GM19468 (cell line): ENCODE results near the gene GSE1.

Experiments
- ATAC-seq: cut with Tn5 transposase; IDR thresholded peaks from one replicate; pipeline ENCODE4 v1.9.1; 2021; ENCODE audit warnings: mild to moderate bottlenecking, moderate library complexity, moderate number of reproducible peaks; ENCODE audit not compliant: unreplicated experiment; ENCODE audit errors: extremely low read depth

The GSE1 gene

DNA sequence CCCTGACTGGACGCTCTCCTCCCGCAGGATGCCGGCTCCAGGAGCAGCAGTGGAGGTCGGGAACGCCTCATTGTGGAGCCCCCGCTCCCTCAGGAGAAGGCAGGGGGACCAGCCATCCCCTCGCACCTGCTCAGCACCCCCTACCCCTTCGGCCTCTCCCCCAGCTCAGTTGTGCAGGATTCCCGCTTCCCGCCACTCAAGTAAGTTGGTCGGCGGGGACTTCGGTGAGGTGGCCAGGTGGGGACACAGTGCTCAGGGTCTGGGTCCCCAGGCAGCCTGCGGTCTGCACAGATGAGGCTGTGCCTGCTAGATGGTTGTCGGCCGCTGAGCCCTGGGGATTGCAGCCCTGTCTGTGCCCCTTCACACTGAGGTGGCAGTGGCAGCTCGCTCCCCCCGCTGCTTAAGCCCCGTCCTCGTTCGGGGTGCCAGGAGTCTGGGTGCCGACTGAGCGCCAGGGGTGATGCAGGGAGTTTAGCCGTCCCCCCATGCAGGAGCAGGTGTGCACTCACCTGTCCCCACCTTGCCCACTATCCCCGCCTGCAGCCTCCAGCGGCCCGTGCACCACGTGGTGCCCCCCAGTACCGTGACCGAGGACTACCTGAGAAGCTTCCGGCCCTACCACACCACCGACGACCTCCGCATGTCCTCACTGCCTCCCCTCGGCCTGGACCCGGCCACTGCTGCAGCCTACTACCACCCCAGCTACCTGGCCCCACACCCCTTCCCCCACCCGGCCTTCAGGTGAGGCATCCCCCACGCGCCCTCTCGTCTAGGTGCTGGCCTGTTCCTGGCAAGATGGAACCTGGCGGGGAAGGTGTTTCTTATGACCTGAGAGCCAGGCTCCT, 41.4 kb downstream of the GSE1 start:
- no peak for ATAC-seq

DNA sequence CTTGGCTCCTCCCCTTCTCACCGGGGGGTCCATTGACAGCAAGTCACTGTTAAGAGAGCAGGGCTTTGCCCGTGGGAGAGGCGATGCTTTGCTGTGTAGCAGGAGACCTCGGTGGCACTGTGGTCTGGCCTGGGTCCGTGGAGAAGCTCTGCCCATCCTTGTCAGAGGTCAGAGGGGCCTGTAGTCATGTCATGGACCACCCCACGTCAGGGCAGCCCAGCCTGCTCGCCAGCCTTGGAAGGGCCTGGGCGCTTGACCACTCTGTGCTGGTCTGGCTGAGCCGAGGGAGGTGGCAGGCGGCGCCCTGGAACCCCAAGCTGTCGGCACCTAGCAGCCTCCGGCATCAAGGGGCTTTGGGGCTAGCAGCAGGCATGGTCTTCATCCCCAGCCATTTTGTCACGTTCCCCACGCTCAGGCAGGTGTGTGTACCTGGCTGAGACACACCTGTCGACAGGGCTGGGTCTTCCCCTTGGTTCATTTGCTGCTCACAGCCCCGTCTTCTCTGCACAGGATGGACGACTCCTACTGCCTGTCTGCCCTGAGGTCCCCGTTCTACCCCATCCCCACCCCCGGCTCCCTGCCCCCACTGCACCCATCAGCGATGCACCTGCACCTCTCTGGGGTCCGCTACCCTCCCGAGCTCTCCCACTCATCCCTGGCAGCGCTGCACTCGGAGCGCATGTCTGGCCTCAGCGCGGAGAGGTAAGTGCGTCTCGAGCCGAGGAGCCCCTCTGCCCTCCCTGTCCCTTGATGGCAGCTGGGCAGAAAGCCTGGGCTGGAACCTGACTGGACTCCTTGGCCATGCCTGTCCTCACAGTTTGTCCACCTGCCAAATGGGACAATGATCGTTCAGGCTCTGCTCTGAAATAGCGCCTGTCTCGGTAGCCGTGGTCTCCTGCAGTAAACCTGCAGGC, 42.4 kb downstream of the GSE1 start:
- no peak for ATAC-seq

DNA sequence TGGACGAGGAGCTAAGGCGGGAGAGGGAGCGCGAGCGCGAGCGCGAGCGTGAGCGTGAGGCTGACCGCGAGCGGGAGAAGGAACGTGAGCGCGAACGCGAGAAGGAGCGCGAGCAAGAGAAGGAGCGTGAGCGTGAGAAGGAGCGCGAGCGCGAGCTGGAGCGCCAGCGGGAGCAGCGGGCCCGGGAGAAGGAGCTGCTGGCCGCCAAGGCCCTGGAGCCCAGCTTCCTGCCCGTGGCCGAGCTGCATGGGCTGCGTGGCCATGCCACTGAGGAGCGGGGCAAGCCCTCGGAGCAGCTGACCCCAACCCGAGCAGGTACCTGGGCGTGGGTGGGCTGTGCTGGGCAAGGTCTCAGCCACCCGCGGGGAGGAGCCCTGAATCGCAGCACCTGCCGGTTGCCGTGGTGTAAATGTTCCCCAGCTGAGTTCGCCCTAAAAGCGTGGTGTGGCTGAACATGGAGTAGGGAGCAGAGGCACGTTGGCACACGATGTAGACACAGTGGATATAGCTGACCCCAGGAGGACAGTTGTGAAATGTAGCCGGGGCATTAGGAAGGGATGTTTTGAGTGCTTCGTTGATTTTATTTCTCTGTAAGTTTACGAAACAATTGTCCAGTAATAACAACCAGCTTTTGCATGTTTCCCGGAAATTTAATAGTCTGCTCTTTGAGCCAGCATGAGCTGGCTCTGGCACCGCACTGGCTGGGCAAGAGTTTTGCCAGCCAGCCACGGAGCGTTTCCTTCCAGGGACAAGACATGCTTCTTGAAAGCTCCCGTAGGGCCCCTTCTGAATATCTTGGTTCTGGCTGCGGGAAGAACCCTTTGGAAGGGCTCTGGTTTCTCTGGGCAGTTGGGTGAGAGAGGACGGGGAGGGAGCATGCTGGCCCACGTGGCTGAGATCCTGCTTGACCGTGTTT, 43.5 kb downstream of the GSE1 start:
- no peak for ATAC-seq

DNA sequence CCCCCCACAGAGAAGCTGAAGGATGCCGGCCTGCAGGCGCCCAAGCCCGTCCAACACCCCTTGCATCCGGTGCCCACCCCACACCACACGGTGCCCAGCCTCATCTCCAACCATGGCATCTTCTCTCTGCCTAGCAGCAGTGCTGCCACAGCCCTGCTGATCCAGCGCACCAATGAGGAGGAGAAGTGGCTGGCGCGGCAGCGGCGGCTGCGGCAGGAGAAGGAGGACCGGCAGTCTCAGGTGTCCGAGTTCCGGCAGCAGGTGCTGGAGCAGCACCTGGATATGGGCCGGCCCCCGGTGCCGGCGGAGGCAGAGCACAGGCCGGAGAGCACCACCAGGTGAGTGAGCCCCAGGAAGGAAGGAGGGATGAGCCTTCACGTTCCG, 44.1 kb downstream of the GSE1 start:
- no peak for ATAC-seq

DNA sequence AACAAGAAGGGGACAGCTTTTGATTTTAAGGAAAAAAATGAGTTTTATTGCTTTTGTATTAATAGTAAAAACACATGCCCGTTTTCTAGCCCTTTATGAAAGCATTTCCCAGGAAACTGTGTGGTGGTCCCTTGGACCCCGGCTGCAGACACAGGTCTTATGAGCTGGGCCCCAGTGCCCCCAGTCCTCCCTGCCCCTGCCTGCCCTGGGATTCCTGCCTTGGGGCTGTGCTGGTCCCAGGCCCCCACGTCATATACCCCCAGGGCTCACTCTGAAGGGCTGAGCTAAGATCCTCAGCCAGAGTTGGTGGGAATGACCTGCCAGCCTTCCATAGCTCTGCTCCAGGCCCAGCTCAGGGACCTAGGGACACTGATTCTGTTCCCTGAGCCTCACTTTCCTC, 44.9 kb downstream of the GSE1 start:
- no peak for ATAC-seq

DNA sequence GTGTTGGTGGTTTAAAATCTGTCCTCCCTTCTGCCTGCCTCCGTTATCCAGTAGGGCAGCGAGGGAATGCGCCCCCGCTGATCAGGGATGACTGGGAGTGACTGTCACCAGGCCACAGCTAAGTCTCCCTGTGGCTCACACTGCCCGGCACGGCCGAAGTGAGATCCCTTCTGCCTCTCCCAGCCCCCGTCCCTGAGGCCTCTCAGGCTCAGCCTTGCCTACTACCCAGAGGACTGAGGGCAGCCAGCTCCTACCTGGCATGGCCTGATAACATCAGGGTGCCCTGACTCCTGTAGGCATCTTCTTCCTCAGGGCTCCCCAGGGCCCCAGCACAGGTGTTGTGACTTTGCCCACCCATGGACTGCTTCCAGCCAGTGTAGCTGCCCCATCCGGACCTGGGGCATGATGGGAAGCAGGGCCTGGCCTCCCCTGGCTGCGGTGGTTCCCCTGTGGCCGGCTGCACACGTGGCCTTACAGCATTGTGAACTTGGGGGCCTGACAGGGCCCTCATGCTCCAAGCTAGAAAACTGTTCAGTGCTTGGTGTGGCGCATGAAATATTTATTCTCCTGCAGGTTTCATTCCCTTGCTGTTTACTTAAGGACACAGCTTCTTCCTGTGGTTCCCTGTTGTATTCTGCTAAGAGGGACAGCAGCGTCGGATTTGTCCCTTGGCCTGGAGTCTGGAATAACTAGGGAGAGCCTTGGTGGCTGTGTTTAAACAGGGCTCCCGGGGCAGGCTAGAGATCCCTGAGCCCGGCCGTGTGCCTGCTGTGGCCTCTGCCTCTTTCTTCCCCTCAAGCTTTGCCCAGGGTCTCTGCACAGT, 45.6 kb downstream of the GSE1 start:
- ATAC-seq = no peak

DNA sequence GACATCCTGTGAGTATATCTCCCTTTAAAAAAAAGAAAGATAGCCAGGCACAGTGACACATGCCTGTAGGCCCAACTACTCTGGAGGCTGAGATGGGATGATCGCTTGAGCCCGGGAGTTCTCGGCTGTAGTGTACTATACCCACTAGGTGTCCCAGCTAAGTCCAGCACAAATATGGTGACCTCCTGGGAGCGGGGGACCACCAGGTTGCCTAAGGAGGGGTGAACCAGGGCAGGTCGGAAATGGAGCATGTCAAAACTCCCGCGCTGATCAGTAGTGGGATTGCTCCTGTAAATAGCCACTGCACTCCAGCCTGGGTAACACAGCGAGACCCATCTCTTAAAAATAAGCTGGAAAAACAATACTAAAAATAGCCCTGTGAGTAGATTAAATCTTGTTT, 46.2 kb downstream of the GSE1 start:
- no peak for ATAC-seq

DNA sequence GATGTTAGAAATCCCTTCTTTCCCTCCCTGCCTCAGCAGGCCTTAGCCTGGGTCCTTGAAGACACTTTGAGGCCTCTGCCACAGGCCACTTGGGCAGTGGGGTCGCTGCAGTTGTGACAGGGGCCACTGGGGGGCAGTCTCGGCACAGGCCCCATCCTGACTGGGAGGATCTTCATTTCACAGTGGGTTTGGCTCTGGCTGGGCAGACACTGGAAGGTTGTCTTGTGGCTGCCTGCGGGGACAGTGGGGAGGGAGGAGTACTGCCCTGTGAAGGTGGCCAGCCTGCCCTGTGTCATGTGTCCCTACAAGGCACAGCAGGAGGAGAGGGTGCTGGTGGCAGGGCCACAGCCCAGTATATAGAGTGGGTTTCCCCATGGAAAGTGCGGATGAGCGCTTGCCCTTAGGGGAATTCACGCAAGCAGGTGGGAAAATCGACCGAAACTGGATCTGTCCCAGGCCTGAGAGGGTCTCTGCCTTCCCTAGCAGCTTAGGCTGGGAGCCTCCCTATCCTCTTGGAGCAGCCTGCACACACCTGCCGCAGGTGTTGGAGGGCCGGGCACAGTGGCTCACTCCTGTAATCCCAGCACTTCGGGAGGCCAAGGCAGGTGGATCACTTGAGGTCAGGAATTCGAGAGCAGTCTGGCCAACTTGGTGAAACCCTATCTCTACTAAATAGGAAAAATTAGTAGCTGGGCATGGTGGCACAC, 46.8 kb downstream of the GSE1 start:
- no peak for ATAC-seq

DNA sequence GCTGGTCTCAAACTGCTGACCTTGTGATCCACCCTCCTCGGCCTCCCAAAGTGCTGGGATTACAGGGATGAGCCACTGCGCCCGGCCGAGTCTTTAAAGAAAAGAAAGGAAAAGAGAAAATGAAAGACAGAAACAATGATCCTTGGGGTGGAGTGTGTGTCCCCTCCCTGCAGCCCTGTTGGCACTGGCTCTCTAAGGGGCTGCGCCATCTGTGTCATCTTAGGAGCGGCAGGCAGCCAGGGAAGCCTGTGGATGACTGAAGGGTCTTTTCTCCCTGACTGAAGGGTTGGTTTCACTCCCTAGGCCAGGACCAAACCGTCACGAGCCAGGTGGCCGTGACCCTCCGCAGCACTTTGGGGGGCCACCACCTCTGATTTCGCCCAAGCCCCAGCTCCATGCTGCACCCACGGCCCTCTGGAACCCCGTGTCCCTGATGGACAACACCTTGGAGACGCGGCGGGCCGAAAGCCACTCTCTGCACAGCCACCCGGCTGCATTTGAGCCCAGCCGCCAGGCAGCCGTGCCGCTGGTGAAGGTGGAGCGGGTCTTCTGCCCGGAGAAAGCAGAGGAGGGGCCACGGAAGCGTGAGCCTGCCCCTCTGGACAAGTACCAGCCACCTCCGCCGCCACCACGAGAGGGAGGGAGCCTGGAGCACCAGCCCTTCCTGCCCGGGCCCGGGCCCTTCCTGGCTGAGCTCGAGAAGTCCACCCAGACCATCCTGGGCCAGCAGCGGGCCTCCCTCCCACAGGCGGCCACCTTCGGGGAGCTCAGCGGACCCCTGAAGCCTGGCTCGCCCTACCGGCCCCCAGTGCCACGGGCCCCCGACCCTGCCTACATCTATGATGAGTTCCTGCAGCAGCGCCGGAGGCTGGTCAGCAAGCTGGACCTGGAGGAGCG, 48.0 kb downstream of the GSE1 start:
- no peak for ATAC-seq

DNA sequence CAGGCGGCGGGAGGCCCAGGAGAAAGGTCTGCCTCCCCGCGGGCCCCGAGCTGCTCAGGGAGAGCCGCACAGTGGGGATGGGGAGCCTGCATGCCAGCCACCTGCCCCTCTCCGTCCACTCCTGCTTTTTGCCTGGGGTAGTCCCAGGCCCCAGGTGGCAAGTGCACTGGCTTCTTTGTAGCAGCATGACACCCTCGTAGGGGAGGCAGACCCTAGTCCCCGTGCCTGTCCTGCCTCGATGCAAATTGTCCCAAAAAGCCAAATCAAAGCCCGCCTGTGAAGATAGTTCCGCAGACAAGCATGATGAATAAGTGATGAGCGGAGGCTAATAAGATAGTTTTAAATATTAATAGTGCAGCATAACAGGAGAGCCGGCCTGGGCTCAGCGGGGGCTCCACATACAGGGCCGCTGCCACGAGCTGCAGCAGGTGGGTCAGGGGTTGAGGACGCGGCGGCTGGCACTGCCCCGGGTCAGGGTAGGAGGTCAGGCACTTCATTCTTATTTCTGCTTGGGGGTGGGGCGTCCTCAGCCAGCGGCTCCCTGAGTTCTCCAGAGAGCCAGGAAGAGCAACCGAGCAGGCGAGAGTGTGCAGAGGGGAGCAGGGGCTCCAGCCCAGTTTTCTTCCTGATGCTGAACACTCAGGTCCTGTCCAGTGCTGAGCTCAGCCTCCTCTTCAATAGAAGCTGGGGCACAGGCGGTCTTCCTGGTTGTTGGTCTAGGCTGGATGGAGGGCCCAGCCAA, 48.8 kb downstream of the GSE1 start:
- no peak for ATAC-seq

DNA sequence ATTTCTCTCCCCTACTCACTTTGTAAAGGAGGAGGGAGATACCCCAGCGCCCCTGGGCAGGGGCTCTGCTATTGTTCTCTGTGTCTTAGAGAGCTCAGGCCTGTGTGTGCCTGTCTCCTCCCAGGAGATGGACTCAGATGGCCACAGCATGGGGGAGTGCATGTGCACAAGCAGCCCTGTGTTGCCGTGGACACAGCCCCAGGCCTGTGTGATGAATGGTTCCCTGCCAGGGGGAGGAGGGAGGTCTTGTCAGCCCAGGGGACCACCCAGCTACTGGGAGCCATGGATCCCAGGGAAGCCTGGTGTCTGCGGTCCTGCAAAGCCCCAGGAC, 49.3 kb downstream of the GSE1 start:
- no peak for ATAC-seq

DNA sequence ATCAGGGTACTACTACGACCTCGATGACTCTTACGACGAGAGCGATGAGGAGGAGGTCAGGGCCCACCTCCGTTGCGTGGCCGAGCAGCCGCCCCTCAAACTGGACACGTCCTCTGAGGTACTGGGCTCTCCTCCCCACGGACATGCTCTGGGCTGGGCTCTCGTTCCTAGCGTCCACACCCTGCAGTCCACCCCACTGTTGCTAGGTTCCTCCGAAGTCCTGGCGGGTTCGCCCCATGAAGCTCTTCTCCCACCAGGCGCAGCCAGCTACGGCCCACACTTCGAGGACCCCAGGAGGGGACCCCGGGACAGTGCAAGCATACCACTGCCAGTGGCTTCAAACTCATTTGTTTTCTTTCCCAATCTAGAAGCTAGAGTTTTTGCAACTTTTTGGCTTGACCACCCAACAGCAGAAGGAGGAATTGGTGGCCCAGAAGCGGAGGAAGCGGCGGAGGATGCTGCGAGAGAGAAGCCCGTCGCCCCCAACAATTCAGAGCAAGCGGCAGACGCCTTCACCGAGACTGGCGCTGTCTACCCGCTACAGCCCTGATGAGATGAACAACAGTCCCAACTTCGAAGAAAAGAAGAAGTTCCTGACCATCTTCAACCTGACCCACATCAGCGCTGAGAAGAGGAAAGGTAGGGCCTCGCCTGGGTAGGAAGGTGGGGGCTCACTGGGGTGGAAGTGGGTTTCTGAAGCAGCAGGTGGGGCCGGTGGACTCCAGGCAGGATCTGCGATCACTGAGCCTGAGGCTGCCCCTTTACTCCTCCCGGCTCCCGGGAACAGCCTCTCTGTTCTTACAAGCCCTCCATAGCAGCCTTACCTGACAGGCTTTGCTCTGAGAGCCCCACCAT, 50.1 kb downstream of the GSE1 start:
- no peak for ATAC-seq

DNA sequence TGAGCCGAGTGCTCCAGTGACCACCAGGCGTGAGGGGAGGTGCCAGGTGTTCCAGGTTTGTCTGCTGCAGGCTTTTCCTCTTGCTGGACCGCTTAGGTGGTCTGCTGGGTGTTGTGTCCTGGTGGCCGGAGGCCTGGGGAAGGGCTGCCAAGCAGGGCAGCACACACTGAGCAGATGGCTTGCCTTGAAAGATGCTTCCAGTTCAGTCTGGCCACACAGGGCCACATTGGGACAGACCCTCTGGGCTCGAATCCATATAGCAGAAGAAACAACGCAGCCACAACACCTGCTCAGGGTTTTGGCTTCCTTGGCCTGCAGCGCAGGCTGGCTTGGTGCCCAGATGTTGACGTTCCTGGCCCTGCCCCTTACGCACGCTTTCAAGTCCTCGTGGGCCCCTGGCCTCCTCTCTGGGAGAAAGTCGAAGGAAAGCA, 50.8 kb downstream of the GSE1 start:
- no peak for ATAC-seq

DNA sequence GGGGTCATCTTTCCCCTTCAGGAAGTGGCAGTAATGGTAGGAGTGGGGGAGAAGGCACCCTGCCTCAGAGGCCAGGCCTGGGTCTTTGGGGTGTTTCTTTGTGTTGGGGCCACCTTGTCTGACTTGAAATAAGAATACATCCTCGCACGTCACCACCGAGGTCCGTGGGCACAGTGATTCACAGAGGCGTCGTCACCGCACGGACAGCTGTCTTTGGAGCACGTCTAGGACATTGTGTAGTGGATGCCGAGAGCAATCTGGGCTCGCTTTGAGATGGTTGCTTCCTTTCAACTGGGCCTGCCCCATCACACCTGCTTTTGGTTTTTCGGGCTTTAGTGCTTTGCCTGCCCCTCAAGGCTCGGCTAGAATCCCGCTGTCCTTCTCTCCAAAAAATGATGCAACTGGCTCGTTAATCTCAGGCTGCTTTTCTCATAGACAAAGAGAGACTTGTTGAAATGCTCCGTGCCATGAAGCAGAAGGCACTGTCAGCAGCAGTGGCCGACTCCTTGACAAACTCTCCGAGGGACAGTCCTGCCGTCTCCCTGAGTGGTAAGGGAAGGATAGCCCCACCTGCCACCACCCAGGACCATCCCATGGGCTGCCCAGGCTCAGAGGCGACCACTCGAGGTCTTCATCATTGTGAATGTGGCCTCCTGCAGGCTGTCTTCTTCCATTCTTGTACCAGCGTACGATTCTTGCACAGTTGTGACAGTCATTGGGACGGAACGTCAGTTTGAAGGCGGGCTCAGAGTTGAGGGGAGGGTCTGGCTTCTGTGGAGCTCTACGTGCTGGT, 51.7 kb downstream of the GSE1 start:
- no peak for ATAC-seq

DNA sequence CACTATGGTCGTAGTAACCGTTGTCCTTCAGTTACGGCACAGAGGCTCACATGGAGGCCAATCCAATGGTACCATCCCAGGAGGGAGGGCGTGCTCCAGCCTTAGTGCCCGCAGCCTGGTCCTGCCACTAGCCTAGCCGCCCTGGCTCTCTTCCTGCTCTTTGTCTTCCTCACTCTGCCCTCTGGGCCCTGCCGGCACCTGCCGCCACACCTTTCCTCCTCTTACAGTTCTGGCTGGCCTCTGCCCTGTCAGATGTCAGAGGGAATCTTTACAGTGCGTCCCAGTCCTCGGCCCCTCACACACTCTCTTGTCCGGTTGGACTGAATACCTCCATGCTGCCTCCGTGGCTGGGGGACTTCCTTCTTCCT, 52.2 kb downstream of the GSE1 start:
- ATAC-seq = no peak

DNA sequence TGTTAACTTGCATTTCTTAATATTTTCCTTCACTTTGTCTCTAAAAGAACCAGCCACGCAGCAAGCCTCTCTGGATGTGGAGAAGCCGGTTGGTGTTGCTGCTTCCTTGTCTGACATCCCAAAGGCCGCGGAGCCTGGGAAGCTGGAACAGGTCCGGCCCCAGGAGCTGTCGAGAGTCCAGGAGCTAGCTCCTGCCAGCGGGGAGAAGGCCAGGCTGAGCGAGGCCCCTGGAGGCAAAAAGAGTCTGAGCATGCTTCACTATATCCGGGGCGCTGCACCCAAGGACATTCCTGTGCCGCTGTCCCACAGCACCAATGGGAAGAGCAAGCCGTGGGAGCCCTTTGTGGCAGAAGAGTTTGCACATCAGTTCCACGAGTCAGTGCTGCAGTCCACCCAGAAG, 52.8 kb downstream of the GSE1 start:
- no peak for ATAC-seq
